Fibroblast of the aortic adventitia (primary cell): ENCODE measurements around the gene PYGO2. TPM values are rescaled to one million over a fixed set of nuclear protein-coding genes. Genes with fewer than 3 reads are reported as not detected.

Source experiments
- DNase-seq: peaks from one replicate; pipeline ENCODE4 v3.0.0-alpha.2; 2010; ENCODE audit warnings: low read depth
- H3K4me3 ChIP-seq: 2 replicates; pipeline ENCODE4 v1.5.1; 2011; ENCODE audit warnings: low read depth, mild to moderate bottlenecking, control low read depth, low read length, moderate library complexity
- CTCF ChIP-seq: IDR thresholded peaks from 2 replicates; pipeline ENCODE4 v1.5.1; 2011; ENCODE audit warnings: mild to moderate bottlenecking, low read length, control low read depth, inconsistent platforms; ENCODE audit not compliant: insufficient read depth
- total RNA-seq: library from RNA; depleted of rRNA; stranded (reverse); fragments of >200 nt; gene quantifications from 2 replicates; pipeline ENCODE4 v1.2.3, GENCODE V29; 2012; ENCODE audit warnings: low replicate concordance

The PYGO2 gene
- total RNA-seq, 1 donor, result 18.0 TPM

GRCh38 chr1:154938604-154939399, 22.8 kb downstream of the PYGO2 start:
- no peak for TF ChIP-seq CTCF
- no peak overlapping the region for H3K4me3 ChIP-seq
- no peak for DNase-seq

DNA sequence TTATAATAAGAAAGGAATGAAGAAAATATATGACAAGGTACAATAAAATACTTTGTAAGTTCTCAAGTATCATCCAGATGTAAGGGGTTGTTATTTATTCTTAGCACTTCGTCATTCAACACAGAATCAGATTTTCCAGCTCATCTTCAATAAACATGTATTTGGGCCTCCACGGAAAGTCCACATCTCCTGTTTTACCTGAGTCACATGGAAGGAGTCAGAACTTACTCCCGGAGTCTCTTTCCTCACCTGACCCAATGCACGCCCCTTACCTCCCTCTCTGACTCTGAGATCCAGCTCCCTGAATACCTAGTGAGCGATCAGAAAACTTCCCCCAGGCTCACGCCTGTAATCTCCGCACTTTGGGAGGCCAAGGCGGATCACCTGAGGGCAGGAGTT, 23.6 kb downstream of the PYGO2 start:
- DNase-seq, result no peak
- no peak for TF ChIP-seq CTCF
- H3K4me3 ChIP-seq, result peak overlapping the region; percentile 79

GRCh38 chr1:154937085-154937987, 24.2 kb downstream of the PYGO2 start:
- H3K4me3 ChIP-seq, result peak overlapping the region; percentile 79
- DNase-seq, result peak; percentile 98
- peak; percentile 33 for TF ChIP-seq CTCF

DNA sequence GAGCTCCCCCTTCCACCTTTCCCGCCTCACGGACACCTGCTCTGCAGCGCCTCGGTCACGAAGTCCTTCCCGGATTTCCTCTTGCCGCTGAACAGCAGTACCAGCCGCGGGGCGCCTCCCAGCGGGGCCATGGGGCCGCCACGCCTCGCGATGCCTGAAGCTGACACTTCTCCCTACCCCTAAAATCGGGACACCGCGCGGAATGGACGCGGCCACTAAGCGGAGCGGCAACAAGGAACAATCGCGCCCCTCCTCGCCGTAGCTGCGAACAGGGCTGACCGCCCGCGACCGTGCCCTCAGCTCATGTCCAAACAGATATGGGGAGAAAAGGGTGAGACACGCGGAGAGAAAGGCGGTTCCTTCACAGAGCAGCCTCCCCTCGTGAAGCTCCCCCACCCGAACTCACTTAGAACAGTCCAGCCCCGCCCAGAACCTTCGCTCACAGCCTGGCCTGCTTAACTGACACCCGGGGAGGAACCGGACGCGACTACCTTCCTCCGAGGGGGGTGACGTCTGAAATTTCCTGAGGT, 25.0 kb downstream of the PYGO2 start, which contains the start of gene PMVK:
Gene PMVK (minus strand): TSS at position 165 of the 530 bp plus-strand sequence. CDS start 34 bp downstream, at position 131.
- H3K4me3 ChIP-seq, result peak within 1 kb of the TSS; percentile 79
- peak; percentile 38 for TF ChIP-seq CTCF
- peak; percentile 98 for DNase-seq

DNA sequence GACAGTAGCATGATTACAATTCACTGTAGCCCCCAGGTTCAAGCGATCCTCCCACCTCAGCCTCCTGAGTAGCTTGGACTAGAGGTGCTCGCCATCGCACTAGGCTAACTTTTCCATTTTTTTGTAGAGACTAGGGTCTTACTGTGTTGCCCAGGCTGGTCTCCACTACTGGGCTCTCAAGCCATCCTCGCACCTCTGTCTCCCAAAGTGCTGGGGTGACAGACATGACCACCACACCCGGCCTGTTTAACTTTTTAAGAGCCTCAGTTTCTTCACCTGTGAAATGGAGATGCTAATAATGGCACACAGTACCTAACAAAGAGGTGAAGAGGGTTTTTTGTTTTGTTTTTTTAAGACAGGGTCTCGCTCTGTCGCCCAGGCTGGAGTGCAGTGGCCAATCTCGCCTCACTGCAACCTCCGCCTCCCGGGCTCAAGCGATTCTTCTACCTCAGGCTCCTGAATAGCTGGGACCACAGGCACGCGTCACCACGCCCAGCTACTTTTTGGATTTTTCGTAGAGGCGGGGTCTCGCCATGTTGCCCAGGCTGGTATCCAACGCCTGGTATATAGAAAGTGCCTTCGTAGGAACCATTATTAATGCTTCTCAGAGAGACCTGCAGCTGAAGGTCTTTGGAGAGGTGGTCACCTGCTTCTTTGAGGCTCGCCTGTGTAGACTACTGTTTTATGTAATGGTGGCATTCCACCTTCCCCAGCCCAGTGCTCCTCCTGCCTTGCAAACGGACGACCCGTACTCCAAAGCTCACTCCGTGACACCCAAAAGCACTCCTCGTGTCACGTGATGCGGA, 25.6 kb downstream of the PYGO2 start:
- TF ChIP-seq CTCF, result no peak
- H3K4me3 ChIP-seq, result peak overlapping the region; percentile 79
- no peak for DNase-seq
